HEK293 (cell line): Measurements from ENCODE around the gene PPP4C.

Source experiments
- BCL11A ChIP-seq: fragments of 450-650 bp; formaldehyde crosslinking; IDR thresholded peaks from 2 replicates; pipeline ENCODE4 v1.5.1; 2016; ENCODE audit warnings: low read depth, missing biosample characterization, missing genetic modification characterization
- ZNF558 ChIP-seq: fragments of 450-650 bp; formaldehyde crosslinking; IDR thresholded peaks from 2 replicates; pipeline ENCODE4 v1.5.1; 2016; ENCODE audit warnings: missing biosample characterization, missing genetic modification characterization
- TF ChIP-seq, protein P1 (sequence below): fragments of 450-650 bp; formaldehyde crosslinking; IDR thresholded peaks from 2 replicates; pipeline ENCODE4 v1.5.1; 2017; ENCODE audit warnings: missing biosample characterization, mild to moderate bottlenecking, missing genetic modification characterization, moderate library complexity
- TF ChIP-seq, protein P2 (sequence below): fragments of 450-650 bp; formaldehyde crosslinking; IDR thresholded peaks from 2 replicates; pipeline ENCODE4 v1.5.1; 2016; ENCODE audit warnings: missing biosample characterization, missing genetic modification characterization
- TF ChIP-seq, protein P3 (sequence below): fragments of 450-650 bp; formaldehyde crosslinking; IDR thresholded peaks from 2 replicates; pipeline ENCODE4 v1.5.1; 2016; ENCODE audit warnings: missing biosample characterization, missing genetic modification characterization
- TF ChIP-seq, protein P4 (sequence below): fragments of 450-650 bp; formaldehyde crosslinking; IDR thresholded peaks from 2 replicates; pipeline ENCODE4 v1.5.1; 2016; ENCODE audit warnings: missing biosample characterization, missing genetic modification characterization

DNA sequence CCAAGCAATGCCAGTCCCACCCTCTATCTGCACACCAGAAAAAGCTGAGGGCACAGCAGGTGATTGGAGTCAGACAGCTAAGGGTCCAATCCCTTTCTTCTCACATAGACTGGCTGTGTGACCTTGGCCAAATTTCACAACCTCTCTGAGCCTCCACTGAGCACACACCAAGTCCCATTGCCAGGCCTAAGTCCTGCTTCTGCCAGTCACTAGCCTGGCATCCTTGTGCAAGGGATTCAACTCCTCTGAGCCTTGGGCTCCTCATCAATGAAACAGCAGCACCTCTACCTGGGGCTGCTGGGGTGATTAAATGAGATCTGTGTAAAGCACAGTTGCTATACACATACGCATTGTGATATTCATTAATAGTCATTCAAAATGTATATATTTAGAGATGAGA, 29.2 kb upstream of the PPP4C start:
- TF ChIP-seq, protein P1, sequence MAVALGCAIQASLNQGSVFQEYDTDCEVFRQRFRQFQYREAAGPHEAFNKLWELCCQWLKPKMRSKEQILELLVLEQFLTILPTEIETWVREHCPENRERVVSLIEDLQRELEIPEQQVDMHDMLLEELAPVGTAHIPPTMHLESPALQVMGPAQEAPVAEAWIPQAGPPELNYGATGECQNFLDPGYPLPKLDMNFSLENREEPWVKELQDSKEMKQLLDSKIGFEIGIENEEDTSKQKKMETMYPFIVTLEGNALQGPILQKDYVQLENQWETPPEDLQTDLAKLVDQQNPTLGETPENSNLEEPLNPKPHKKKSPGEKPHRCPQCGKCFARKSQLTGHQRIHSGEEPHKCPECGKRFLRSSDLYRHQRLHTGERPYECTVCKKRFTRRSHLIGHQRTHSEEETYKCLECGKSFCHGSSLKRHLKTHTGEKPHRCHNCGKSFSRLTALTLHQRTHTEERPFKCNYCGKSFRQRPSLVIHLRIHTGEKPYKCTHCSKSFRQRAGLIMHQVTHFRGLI (tag by site-specific recombination): no peak
- TF ChIP-seq, protein P2, sequence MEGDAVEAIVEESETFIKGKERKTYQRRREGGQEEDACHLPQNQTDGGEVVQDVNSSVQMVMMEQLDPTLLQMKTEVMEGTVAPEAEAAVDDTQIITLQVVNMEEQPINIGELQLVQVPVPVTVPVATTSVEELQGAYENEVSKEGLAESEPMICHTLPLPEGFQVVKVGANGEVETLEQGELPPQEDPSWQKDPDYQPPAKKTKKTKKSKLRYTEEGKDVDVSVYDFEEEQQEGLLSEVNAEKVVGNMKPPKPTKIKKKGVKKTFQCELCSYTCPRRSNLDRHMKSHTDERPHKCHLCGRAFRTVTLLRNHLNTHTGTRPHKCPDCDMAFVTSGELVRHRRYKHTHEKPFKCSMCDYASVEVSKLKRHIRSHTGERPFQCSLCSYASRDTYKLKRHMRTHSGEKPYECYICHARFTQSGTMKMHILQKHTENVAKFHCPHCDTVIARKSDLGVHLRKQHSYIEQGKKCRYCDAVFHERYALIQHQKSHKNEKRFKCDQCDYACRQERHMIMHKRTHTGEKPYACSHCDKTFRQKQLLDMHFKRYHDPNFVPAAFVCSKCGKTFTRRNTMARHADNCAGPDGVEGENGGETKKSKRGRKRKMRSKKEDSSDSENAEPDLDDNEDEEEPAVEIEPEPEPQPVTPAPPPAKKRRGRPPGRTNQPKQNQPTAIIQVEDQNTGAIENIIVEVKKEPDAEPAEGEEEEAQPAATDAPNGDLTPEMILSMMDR (tag by site-specific recombination): no peak
- TF ChIP-seq, protein P3, sequence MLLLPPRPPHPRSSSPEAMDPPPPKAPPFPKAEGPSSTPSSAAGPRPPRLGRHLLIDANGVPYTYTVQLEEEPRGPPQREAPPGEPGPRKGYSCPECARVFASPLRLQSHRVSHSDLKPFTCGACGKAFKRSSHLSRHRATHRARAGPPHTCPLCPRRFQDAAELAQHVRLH (tag by site-specific recombination): no peak
- TF ChIP-seq, protein P4, sequence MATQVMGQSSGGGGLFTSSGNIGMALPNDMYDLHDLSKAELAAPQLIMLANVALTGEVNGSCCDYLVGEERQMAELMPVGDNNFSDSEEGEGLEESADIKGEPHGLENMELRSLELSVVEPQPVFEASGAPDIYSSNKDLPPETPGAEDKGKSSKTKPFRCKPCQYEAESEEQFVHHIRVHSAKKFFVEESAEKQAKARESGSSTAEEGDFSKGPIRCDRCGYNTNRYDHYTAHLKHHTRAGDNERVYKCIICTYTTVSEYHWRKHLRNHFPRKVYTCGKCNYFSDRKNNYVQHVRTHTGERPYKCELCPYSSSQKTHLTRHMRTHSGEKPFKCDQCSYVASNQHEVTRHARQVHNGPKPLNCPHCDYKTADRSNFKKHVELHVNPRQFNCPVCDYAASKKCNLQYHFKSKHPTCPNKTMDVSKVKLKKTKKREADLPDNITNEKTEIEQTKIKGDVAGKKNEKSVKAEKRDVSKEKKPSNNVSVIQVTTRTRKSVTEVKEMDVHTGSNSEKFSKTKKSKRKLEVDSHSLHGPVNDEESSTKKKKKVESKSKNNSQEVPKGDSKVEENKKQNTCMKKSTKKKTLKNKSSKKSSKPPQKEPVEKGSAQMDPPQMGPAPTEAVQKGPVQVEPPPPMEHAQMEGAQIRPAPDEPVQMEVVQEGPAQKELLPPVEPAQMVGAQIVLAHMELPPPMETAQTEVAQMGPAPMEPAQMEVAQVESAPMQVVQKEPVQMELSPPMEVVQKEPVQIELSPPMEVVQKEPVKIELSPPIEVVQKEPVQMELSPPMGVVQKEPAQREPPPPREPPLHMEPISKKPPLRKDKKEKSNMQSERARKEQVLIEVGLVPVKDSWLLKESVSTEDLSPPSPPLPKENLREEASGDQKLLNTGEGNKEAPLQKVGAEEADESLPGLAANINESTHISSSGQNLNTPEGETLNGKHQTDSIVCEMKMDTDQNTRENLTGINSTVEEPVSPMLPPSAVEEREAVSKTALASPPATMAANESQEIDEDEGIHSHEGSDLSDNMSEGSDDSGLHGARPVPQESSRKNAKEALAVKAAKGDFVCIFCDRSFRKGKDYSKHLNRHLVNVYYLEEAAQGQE (tag by site-specific recombination): no peak
- TF ChIP-seq BCL11A (no peak), ZNF558 (no peak)
